Transverse colon (tissue), 4 donors: ENCODE measurements around the gene GIGYF1. TPM values are rescaled to one million over a fixed set of nuclear protein-coding genes. Genes with fewer than 3 reads are reported as not detected.
"Not testable (repeated sequence)": the region's sequence is repeated elsewhere in the genome, so short reads cannot be mapped to it uniquely, and the experiment has no call there.

Experiments
- DNase-seq: peaks from one replicate; pipeline ENCODE4 v3.0.0-alpha.2; 2019
- H3K27ac ChIP-seq, 4 donors: fragments of 200-600 bp; sonication (generic); 2 replicates each; pipeline ENCODE4 v1.5.1; 2016 to 2018; ENCODE audit warnings: inconsistent platforms in 4 of 4
- H3K27me3 ChIP-seq: fragments of 200-600 bp; sonication (generic); 2 replicates; pipeline ENCODE4 v1.5.1; 2017; ENCODE audit warnings: inconsistent platforms
- H3K36me3 ChIP-seq, 4 donors: fragments of 200-600 bp; sonication (generic); 2 replicates each; pipeline ENCODE4 v1.5.1; 2017 to 2019; ENCODE audit warnings: inconsistent platforms in 4 of 4
- H3K4me1 ChIP-seq, 4 donors: fragments of 200-600 bp; sonication (generic); 2 replicates each; pipeline ENCODE4 v1.5.1; 2017 to 2020; ENCODE audit warnings: inconsistent platforms in 4 of 4
- H3K4me3 ChIP-seq, 4 donors: fragments of 200-600 bp; sonication (generic); 1 replicate in 1 of 4; 2 replicates in 3 of 4; pipeline versions ENCODE4 v1.5.1 to v1.6.1; 2017 to 2019; ENCODE audit warnings: inconsistent platforms in 4 of 4
- H3K9me3 ChIP-seq, 2 donors: fragments of 200-600 bp; sonication (generic); 2 replicates each; pipeline ENCODE4 v1.5.1; 2017 to 2019; ENCODE audit warnings: inconsistent platforms in 2 of 2
- EP300 ChIP-seq: sonication (generic); formaldehyde crosslinking; IDR thresholded peaks from one replicate; pipeline ENCODE4 v1.6.1; 2017; ENCODE audit warnings: antibody characterized with exemption, low read depth
- POLR2A ChIP-seq: fragments of 450-650 bp; IDR thresholded peaks from one replicate; pipeline ENCODE4 v1.6.1; 2016; ENCODE audit warnings: antibody characterized with exemption, mild to moderate bottlenecking, moderate library complexity
- POLR2AphosphoS5 ChIP-seq, 3 donors: sonication (generic); formaldehyde crosslinking; IDR thresholded peaks; one replicate each; pipeline ENCODE4 v1.6.1; 2016; ENCODE audit warnings: antibody characterized with exemption in 3 of 3
- WGBS, 2 donors: methylation state at CpG; one replicate each; pipeline ENCODE4 v1.1.5; 2018; ENCODE audit warnings: low coverage in 1 of 2; 5-methylcytosine and 5-hydroxymethylcytosine counted together
- in situ Hi-C, 4 donors: fragments of 200-750 bp; cut with MboI; loops; one replicate each; pipeline versions ENCODE4 v1.15.0 to v1.15.1; 2017; ENCODE audit warnings: low sequenced_read_pairs in 3 of 4, low pct_ligation_motif_present in 1 of 4, low pct_unique_long_range_greater_than_20kb in 1 of 4
- intact Hi-C: fragments of 100-400 bp; cut with DNase I; formaldehyde crosslinking; loops from one replicate; pipeline ENCODE4 v1.15.1; 2023; ENCODE audit warnings: low total_unique reads
- total RNA-seq, 4 donors: library from RNA; depleted of rRNA; stranded (reverse); fragments of >200 nt; gene quantifications; one replicate each; pipeline ENCODE4 v1.1.0, GENCODE V29; 2016
- TF ChIP-seq, protein P1 (sequence below), 5 experiments: fragments of 200-600 bp in 3 of 5; fragments of 450-650 bp in 2 of 5; sonication (generic) in 3 of 5; IDR thresholded peaks; 1 replicate in 2 of 5; 2 replicates in 3 of 5; pipeline ENCODE4 v1.5.1; 2016 to 2017; ENCODE audit warnings: antibody characterized with exemption in 5 of 5, inconsistent platforms in 3 of 5, mild to moderate bottlenecking in 2 of 5, moderate library complexity in 1 of 5

GIGYF1 gene
- total RNA-seq, 4 donors from 2014 or later, result 25.4 to 104 (median 51.8) TPM

DNA sequence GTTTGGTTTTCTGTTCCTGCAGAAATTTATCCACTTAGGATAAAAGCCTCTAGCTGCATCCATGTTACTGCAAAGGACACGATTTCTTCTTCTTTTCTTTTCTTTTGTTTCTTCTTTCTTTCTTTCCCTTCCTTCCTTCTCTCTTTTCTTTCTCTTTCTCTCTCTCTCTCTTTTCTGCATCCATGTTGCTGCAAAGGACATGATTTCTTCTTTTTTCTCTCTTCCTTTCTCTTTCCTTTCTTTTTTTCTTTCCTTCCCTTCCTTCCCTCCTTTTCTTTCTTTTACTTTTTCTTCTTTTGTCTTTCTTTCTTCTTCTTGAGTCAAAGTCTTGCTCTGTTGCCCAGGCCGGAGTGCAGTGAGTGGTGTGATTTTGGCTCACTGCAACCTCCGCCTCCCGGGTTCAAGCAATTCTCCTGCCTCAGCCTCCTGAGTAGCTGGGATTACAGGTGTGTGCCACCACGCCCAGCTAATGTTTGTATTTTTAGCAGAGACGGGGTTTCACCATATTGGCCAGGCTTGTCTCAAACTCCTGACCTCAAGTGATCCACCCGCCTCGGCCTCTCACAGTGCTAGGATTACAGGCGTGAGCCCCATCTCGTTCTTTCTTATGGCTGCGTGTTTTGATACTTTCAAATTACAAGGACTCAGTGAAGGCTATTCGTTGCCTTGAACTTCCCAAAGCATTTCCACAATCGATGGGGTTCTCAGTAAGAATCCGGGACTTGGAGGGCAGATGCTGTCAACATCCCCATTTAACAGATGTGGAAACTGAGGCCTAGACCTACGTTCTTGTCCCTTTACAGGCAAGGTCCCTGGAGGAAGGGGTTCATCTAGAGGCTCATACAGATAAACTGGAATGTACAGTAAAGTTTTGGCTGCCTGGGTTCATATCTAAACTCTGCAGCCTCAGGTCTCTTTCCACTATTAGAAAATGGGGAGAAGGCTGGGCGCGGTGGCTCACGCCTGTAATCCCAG lies 22.4 kb downstream of the GIGYF1 start:
- H3K27me3 ChIP-seq, result no peaks in the 10 kb centered on the region
- TF ChIP-seq, protein P1, sequence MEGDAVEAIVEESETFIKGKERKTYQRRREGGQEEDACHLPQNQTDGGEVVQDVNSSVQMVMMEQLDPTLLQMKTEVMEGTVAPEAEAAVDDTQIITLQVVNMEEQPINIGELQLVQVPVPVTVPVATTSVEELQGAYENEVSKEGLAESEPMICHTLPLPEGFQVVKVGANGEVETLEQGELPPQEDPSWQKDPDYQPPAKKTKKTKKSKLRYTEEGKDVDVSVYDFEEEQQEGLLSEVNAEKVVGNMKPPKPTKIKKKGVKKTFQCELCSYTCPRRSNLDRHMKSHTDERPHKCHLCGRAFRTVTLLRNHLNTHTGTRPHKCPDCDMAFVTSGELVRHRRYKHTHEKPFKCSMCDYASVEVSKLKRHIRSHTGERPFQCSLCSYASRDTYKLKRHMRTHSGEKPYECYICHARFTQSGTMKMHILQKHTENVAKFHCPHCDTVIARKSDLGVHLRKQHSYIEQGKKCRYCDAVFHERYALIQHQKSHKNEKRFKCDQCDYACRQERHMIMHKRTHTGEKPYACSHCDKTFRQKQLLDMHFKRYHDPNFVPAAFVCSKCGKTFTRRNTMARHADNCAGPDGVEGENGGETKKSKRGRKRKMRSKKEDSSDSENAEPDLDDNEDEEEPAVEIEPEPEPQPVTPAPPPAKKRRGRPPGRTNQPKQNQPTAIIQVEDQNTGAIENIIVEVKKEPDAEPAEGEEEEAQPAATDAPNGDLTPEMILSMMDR (IDR thresholded peaks at IDR 0.05), result no peak
- TF ChIP-seq EP300, result no peak
- TF ChIP-seq POLR2AphosphoS5 (IDR thresholded peaks at IDR 0.05), result no peak
- TF ChIP-seq POLR2A, result no peak
- H3K27ac ChIP-seq, result no peak overlapping the region
- intact Hi-C loops (loop anchor here (5.0 kb wide), 1 partner anchor 89 kb away; no protein-coding TSS in a partner anchor), in situ Hi-C loops (loop anchor here in 1 of 4 donors (10.0 kb wide), 1 partner anchor 87 kb away; the partner anchor contains the start of genes FBXO24 and LRCH4)
- H3K9me3 ChIP-seq, result no peaks in the 10 kb centered on the region
- peaks cover 0 to 19% (median 6%) of the 10 kb centered on the region in 4 donors for H3K4me1 ChIP-seq
- peaks cover 0 to under 1% (median 0%) of the 10 kb centered on the region in 4 donors for H3K36me3 ChIP-seq
- WGBS, 2 donors, result 82 to 84% methylated on average over 9 to 18 of the region's 18 CpGs
- H3K4me3 ChIP-seq, result no peak overlapping the region
- DNase-seq, result no peak

DNA sequence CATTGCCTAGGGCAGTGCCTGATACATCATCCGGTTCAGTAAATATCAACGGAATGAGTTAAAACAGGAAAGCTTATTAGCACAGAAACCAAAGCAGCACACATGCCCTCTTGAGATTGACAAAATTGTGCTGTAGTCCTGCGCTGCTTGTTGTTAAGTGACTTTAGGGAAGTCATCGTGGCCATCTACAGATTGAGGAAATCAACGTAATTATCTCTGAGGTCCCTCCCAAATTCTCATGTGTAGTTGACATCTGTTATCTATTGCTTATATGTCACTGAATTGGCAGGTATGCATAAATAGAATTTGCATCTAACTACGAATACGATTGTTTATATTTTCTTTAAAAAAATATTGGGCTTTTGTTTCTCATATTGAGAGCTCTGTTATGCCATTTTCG lies 24.0 kb downstream of the GIGYF1 start:
- Histone ChIP-seq H3K36me3 (no peaks in the 10 kb centered on the region), H3K4me3 (no peak overlapping the region), H3K27me3 (no peaks in the 10 kb centered on the region), H3K4me1 (peaks cover 0 to 6% (median 0%) of the 10 kb centered on the region in 4 donors), H3K9me3 (no peaks in the 10 kb centered on the region), H3K27ac (no peak overlapping the region)
- intact Hi-C loops (loop anchor here (5.0 kb wide), 1 partner anchor 88 kb away; no protein-coding TSS in a partner anchor), in situ Hi-C loops (loop anchor here in 1 of 4 donors (10.0 kb wide), 1 partner anchor 85 kb away; the partner anchor contains the start of genes FBXO24 and LRCH4)
- WGBS, 2 donors, result 59% methylated on average over 7 to 8 of the region's 8 CpGs
- TF ChIP-seq, protein P1 (IDR thresholded peaks at IDR 0.05), result no peak
- TF ChIP-seq POLR2A (no peak), POLR2AphosphoS5 (IDR thresholded peaks at IDR 0.05) (no peak), EP300 (no peak)
- no peak for DNase-seq

DNA sequence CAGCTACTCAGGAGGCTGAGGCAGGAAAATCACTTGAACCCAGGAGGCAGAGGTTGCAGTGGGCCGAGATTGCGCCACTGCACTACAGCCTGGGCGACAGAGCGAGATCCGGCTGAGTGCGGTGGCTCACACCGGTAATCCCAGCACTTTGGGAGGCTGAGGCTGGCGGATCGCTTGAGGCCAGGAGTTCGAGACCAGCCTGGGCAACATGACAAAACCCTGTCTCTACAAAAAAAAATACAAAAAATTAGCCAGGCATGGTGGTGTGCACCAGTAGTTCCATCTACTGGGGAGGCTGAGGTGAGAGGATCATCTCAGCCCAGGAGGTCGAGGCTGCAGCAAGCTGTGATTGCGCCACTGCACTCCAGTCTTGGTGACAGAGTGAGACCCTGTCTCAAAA lies 24.9 kb downstream of the GIGYF1 start:
- H3K27ac ChIP-seq, DNase-seq, H3K4me3 ChIP-seq, H3K36me3 ChIP-seq, intact Hi-C loops, H3K9me3 ChIP-seq, H3K4me1 ChIP-seq, in situ Hi-C loops, H3K27me3 ChIP-seq: not testable (repeated sequence)
- 93% methylated on average over 12 of the region's 12 CpGs; no CpG with 5 or more reads in 1 of the 2 donors for WGBS, 2 donors

DNA sequence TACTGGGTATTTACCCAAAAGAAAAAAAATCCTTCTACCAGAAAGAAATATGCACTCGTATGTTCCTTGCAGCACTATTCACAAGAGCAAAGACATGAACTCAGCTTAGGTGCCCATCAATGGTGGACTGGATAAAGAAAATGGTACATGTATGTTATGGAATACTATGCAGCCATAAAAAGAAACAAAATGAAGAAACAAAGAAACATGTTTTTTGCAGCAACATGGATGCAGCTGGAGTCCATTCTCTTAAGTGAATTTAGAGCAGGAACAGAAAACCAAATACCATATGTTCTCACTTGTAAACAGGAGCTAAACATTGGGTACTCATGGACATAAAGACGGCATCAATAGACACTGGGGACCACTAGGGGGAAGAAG lies 26.0 kb downstream of the GIGYF1 start:
- no peak overlapping the region for H3K27ac ChIP-seq
- WGBS, 2 donors, result 88 to 92% methylated on average over 2 of the region's 2 CpGs
- intact Hi-C loops (no loop called here), in situ Hi-C loops (no loop called here)
- no peak overlapping the region for H3K4me3 ChIP-seq
- H3K4me1 ChIP-seq, result peaks cover 0 to 5% (median 0%) of the 10 kb centered on the region in 4 donors
- no peaks in the 10 kb centered on the region for H3K9me3 ChIP-seq
- H3K36me3 ChIP-seq, result no peaks in the 10 kb centered on the region
- H3K27me3 ChIP-seq, result no peaks in the 10 kb centered on the region
- TF ChIP-seq EP300 (no peak), POLR2A (no peak), POLR2AphosphoS5 (IDR thresholded peaks at IDR 0.05) (no peak)
- TF ChIP-seq, protein P1 (IDR thresholded peaks at IDR 0.05), result no peak
- no peak for DNase-seq
